WTC11 (cell line): ENCODE measurements around the gene ZNF485. TPM values are rescaled to one million over a fixed set of nuclear protein-coding genes. Genes with fewer than 3 reads are reported as not detected.

Experiments
- ATAC-seq: fragments of 200-7000 bp; cut with Tn5 transposase; 2 replicates; pipeline ENCODE4 v1.10.0; 2021; ENCODE audit warnings: mild to moderate bottlenecking, moderate library complexity
- CTCF ChIA-PET: fragments of 300-600 bp; sonication (Branson Sonifier 250); formaldehyde crosslinking; loops from one replicate; lab custom pipeline; 2021; ENCODE audit warnings: antibody characterized with exemption; lab: Charles Lee
- POLR2A ChIA-PET: fragments of 350-600 bp; sonication (Branson Sonifier 250); formaldehyde crosslinking; loops from one replicate; lab custom pipeline; 2021; ENCODE audit warnings: antibody characterized with exemption; lab: Charles Lee
- DNase-seq: peaks from one replicate; pipeline ENCODE4 v3.0.0; 2021; ENCODE audit warnings: low spot score
- H3K27ac Mint-ChIP-seq: 2 replicates; pipeline ENCODE4 v1.8.0; 2021; ENCODE audit warnings: mixed read lengths
- H3K27me3 Mint-ChIP-seq: 2 replicates; pipeline ENCODE4 v1.8.0; 2021; ENCODE audit warnings: low read depth, mild to moderate bottlenecking, moderate library complexity, mixed read lengths
- H3K36me3 Mint-ChIP-seq: 2 replicates; pipeline ENCODE4 v1.8.0; 2021; ENCODE audit warnings: mixed read lengths
- H3K4me1 Mint-ChIP-seq: 2 replicates; pipeline ENCODE4 v1.8.0; 2022; ENCODE audit warnings: mixed read lengths
- H3K4me3 Mint-ChIP-seq: 2 replicates; pipeline ENCODE4 v1.8.0; 2021; ENCODE audit warnings: mild to moderate bottlenecking, moderate library complexity, mixed read lengths
- H3K9me3 Mint-ChIP-seq: 2 replicates; pipeline ENCODE4 v1.8.0; 2021; ENCODE audit warnings: mixed read lengths
- AFF4 ChIP-seq: sonication (generic); formaldehyde crosslinking; IDR thresholded peaks from 2 replicates; pipeline ENCODE4 v1.8.1; 2023; ENCODE audit warnings: mild to moderate bottlenecking, missing genetic modification reagents, borderline replicate concordance
- ATF1 ChIP-seq: sonication (generic); formaldehyde crosslinking; IDR thresholded peaks from 2 replicates; pipeline ENCODE4 v1.8.1; 2023; ENCODE audit warnings: mild to moderate bottlenecking, moderate library complexity, missing genetic modification reagents
- CREB1 ChIP-seq: sonication (generic); formaldehyde crosslinking; IDR thresholded peaks from 2 replicates; pipeline ENCODE4 v1.8.0; 2023; ENCODE audit warnings: mild to moderate bottlenecking, missing genetic modification reagents
- EMX1 ChIP-seq: fragments of 250-450 bp; sonication (Bioruptor Pico); IDR thresholded peaks from 2 replicates; pipeline ENCODE4 v1.8.0; 2021; ENCODE audit warnings: mild to moderate bottlenecking
- FOXK1 ChIP-seq: sonication (generic); formaldehyde crosslinking; IDR thresholded peaks from 2 replicates; pipeline ENCODE4 v1.8.0; 2022; ENCODE audit warnings: mild to moderate bottlenecking, moderate library complexity, missing genetic modification reagents
- GRHL2 ChIP-seq: fragments of 250-450 bp; sonication (Bioruptor Pico); IDR thresholded peaks from 2 replicates; pipeline ENCODE4 v1.8.0; 2022; ENCODE audit warnings: mild to moderate bottlenecking, moderate library complexity; ENCODE audit not compliant: insufficient replicate concordance, severe bottlenecking
- GTF2I ChIP-seq: fragments of 250-450 bp; sonication (Bioruptor Pico); conservative IDR thresholded peaks from 2 replicates; pipeline ENCODE4 v1.4.0; 2021; ENCODE audit warnings: mild to moderate bottlenecking
- NFATC4 ChIP-seq: fragments of 250-450 bp; sonication (Bioruptor Pico); IDR thresholded peaks from 2 replicates; pipeline ENCODE4 v1.9.0; 2021; ENCODE audit warnings: mild to moderate bottlenecking
- NR1H2 ChIP-seq: sonication (generic); formaldehyde crosslinking; IDR thresholded peaks from 2 replicates; pipeline ENCODE4 v1.9.0; 2021; ENCODE audit warnings: mild to moderate bottlenecking, moderate library complexity, missing genetic modification reagents
- SMAD3 ChIP-seq: sonication (generic); formaldehyde crosslinking; IDR thresholded peaks from 2 replicates; pipeline ENCODE4 v1.8.0; 2022; ENCODE audit warnings: missing genetic modification reagents, mild to moderate bottlenecking, borderline replicate concordance
- SOX15 ChIP-seq: fragments of 250-450 bp; sonication (Bioruptor Pico); IDR thresholded peaks from 2 replicates; pipeline ENCODE4 v1.9.0; 2021; ENCODE audit warnings: mild to moderate bottlenecking
- TCF7 ChIP-seq: sonication (generic); formaldehyde crosslinking; IDR thresholded peaks from 2 replicates; pipeline ENCODE4 v1.8.0; 2022; ENCODE audit warnings: mild to moderate bottlenecking, low read depth, missing genetic modification reagents, moderate library complexity
- USF1 ChIP-seq: sonication (generic); formaldehyde crosslinking; IDR thresholded peaks from 2 replicates; pipeline ENCODE4 v1.8.0; 2022; ENCODE audit warnings: mild to moderate bottlenecking, missing genetic modification reagents
- ZNF263 ChIP-seq: sonication (generic); formaldehyde crosslinking; IDR thresholded peaks from 2 replicates; pipeline ENCODE4 v1.8.1; 2022; ENCODE audit warnings: low read depth, mild to moderate bottlenecking, moderate library complexity, missing genetic modification reagents
- ZNF532 ChIP-seq: fragments of 250-450 bp; sonication (Bioruptor Pico); IDR thresholded peaks from 2 replicates; pipeline ENCODE4 v1.9.0; 2021; ENCODE audit warnings: mild to moderate bottlenecking, borderline replicate concordance
- ZNF671 ChIP-seq: fragments of 250-450 bp; sonication (Bioruptor Pico); IDR thresholded peaks from 2 replicates; pipeline ENCODE4 v1.8.0; 2021; ENCODE audit warnings: mild to moderate bottlenecking
- ZSCAN18 ChIP-seq: fragments of 250-450 bp; sonication (Bioruptor Pico); IDR thresholded peaks from 2 replicates; pipeline ENCODE4 v2.1.2; 2022; ENCODE audit warnings: mild to moderate bottlenecking, moderate library complexity
- total RNA-seq: library from RNA; stranded (reverse); gene quantifications from 3 replicates; pipeline ENCODE4 v1.2.3, GENCODE V29; 2021
- TF ChIP-seq, protein P1 (sequence below): fragments of 250-450 bp; sonication (Bioruptor Pico); IDR thresholded peaks from 2 replicates; pipeline ENCODE4 v1.9.0; 2021; ENCODE audit warnings: mild to moderate bottlenecking
- TF ChIP-seq, protein P2 (sequence below): fragments of 250-450 bp; sonication (Bioruptor Pico); IDR thresholded peaks from 2 replicates; pipeline ENCODE4 v1.9.0; 2021; ENCODE audit warnings: mild to moderate bottlenecking
- TF ChIP-seq, protein P3 (sequence below): sonication (generic); formaldehyde crosslinking; conservative IDR thresholded peaks from 2 replicates; pipeline ENCODE4 v1.8.1; 2023; ENCODE audit warnings: mild to moderate bottlenecking, low read depth, missing genetic modification reagents, moderate library complexity

The ZNF485 gene
- total RNA-seq, 1 experiment from 2014 or later: 9.6 TPM

GRCh38 chr10:43569681-43570080, 36.6 kb upstream of the ZNF485 start:
- no peak for TF ChIP-seq USF1
- no peak for TF ChIP-seq GTF2I
- no peak for TF ChIP-seq ZNF263 (CRISPR knock-in tag)
- TF ChIP-seq EMX1 (CRISPR knock-in tag): no peak
- no peak for TF ChIP-seq FOXK1 (CRISPR knock-in tag)
- TF ChIP-seq ZSCAN18 (CRISPR knock-in tag): no peak
- TF ChIP-seq, protein P1, sequence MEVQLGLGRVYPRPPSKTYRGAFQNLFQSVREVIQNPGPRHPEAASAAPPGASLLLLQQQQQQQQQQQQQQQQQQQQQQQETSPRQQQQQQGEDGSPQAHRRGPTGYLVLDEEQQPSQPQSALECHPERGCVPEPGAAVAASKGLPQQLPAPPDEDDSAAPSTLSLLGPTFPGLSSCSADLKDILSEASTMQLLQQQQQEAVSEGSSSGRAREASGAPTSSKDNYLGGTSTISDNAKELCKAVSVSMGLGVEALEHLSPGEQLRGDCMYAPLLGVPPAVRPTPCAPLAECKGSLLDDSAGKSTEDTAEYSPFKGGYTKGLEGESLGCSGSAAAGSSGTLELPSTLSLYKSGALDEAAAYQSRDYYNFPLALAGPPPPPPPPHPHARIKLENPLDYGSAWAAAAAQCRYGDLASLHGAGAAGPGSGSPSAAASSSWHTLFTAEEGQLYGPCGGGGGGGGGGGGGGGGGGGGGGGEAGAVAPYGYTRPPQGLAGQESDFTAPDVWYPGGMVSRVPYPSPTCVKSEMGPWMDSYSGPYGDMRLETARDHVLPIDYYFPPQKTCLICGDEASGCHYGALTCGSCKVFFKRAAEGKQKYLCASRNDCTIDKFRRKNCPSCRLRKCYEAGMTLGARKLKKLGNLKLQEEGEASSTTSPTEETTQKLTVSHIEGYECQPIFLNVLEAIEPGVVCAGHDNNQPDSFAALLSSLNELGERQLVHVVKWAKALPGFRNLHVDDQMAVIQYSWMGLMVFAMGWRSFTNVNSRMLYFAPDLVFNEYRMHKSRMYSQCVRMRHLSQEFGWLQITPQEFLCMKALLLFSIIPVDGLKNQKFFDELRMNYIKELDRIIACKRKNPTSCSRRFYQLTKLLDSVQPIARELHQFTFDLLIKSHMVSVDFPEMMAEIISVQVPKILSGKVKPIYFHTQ: no peak
- no peak for TF ChIP-seq AFF4 (CRISPR knock-in tag)
- no peak for TF ChIP-seq GRHL2 (CRISPR knock-in tag)
- TF ChIP-seq TCF7 (CRISPR knock-in tag): no peak
- TF ChIP-seq CREB1 (CRISPR knock-in tag): no peak
- TF ChIP-seq NR1H2: no peak
- TF ChIP-seq, protein P2, sequence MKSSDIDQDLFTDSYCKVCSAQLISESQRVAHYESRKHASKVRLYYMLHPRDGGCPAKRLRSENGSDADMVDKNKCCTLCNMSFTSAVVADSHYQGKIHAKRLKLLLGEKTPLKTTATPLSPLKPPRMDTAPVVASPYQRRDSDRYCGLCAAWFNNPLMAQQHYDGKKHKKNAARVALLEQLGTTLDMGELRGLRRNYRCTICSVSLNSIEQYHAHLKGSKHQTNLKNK: no peak
- no peak for TF ChIP-seq ZNF671 (CRISPR knock-in tag)
- TF ChIP-seq ZNF532 (CRISPR knock-in tag): no peak
- TF ChIP-seq NFATC4: no peak
- TF ChIP-seq ATF1: no peak
- no peak for TF ChIP-seq SMAD3 (CRISPR knock-in tag)
- no peak for TF ChIP-seq SOX15
- TF ChIP-seq, protein P3, sequence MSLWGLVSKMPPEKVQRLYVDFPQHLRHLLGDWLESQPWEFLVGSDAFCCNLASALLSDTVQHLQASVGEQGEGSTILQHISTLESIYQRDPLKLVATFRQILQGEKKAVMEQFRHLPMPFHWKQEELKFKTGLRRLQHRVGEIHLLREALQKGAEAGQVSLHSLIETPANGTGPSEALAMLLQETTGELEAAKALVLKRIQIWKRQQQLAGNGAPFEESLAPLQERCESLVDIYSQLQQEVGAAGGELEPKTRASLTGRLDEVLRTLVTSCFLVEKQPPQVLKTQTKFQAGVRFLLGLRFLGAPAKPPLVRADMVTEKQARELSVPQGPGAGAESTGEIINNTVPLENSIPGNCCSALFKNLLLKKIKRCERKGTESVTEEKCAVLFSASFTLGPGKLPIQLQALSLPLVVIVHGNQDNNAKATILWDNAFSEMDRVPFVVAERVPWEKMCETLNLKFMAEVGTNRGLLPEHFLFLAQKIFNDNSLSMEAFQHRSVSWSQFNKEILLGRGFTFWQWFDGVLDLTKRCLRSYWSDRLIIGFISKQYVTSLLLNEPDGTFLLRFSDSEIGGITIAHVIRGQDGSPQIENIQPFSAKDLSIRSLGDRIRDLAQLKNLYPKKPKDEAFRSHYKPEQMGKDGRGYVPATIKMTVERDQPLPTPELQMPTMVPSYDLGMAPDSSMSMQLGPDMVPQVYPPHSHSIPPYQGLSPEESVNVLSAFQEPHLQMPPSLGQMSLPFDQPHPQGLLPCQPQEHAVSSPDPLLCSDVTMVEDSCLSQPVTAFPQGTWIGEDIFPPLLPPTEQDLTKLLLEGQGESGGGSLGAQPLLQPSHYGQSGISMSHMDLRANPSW (CRISPR knock-in tag): no peak
- peaks cover 13% of the 10 kb centered on the region for H3K27me3 Mint-ChIP-seq

More at GRCh38 chr10:43569681-43570080, 36.6 kb upstream of the ZNF485 start:
- ChIA-PET POLR2A (no interaction called here), CTCF (no interaction called here)
- DNase-seq: no peak
- no peak for ATAC-seq
- Mint-ChIP-seq H3K27ac (no peak overlapping the region), H3K4me3 (no peak overlapping the region), H3K4me1 (peaks cover 22% of the 10 kb centered on the region), H3K9me3 (peaks cover 2% of the 10 kb centered on the region), H3K36me3 (peaks cover 28% of the 10 kb centered on the region)
